ENCODE results near the gene PDZK1IP1.
"Not testable (repeated sequence)": the region's sequence is repeated elsewhere in the genome, so short reads cannot be mapped to it uniquely, and the experiment has no call there.

PDZK1IP1 gene

DNA sequence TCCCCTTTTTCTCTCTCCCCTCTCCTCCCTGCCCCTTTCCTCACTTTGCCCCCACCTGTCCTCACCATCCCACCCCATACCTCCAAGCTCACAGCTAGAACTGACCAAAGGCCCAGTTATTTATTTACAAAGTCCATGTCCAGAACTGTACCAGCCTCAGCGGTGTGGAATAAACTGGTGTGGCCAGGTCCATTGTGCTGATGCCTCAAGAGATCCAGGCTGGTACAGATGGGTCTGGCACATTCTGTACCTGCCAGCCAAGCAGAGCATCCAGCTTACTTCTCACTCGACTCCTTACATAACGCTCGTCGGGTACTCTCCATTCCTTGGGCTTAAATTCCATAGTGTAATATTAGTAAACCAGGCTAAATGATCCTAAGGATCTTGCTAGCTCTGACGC is 11.8 kb downstream of the PDZK1IP1 start:
- Histone ChIP-seq H3K9ac (ENCODE audit: low read length) (no peak overlapping the region), H3K4me1 (ENCODE audit: insufficient read depth, low read length) (peaks cover 10% of the 10 kb centered on the region), H3K27me3 (ENCODE audit: control insufficient read depth in 1 of 2, insufficient read depth in 2 of 2, low read length in 2 of 2) (peaks cover 0 to 13% of the 10 kb centered on the region in 2 donors)

DNA sequence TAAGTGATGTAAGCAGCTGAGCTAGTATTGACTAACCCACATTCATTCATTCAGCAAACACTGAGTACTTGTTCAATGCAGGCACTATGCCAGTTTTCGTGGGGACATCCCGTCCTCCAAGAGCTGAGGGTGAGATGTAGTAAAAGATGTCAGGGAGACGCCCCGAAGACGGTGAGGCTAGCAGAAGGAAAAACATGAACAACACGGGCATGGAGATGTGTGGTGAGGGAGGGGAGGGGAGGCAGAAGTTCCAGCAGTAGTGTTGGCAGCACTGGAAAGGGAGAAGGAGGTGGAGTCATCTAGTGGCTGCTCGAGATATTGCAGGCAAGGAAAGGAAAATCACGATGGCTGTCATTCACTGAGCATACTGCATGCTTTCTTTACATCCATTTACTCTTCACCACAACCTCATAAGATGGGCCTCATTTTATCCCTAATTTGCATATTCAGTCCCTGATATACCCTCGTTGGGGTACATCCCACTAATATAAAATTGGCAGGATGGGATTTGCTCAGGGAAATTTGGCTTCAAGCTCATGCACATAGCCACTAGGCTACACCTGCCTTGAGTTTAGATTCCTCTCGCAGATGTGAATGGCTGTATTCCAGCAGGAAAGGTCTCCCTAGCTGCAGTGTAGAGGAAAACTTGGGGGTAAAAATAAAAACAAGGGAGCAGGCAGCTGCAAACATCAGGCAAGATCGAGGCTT is 14.5 kb downstream of the PDZK1IP1 start:
- Histone ChIP-seq H3K4me1 (ENCODE audit: insufficient read depth, low read length) (peaks cover 10% of the 10 kb centered on the region), H3K27ac (ENCODE audit: low read depth, low read length) (no peak overlapping the region), H3K27me3 (ENCODE audit: control insufficient read depth in 1 of 2, insufficient read depth in 2 of 2, low read length in 2 of 2) (no peaks in the 10 kb centered on the region), H3K9ac (ENCODE audit: low read length) (no peak overlapping the region), H3K36me3 (ENCODE audit: insufficient read depth, low read length) (no peaks in the 10 kb centered on the region), H3K9me3 (ENCODE audit: low read length) (no peaks in the 10 kb centered on the region), H3K4me3 (ENCODE audit: low read depth in 1 of 2, low read length in 2 of 2) (no peak overlapping the region)

More for the DNA sequence above, 11.8 kb downstream of the PDZK1IP1 start:
- H3K9me3 ChIP-seq (ENCODE audit: low read length) = no peaks in the 10 kb centered on the region
- H3K27ac ChIP-seq (ENCODE audit: low read depth, low read length) = no peak overlapping the region
- H3K36me3 ChIP-seq (ENCODE audit: insufficient read depth, low read length) = no peaks in the 10 kb centered on the region
- no peak overlapping the region for H3K4me3 ChIP-seq (ENCODE audit: low read depth in 1 of 2, low read length in 2 of 2)

DNA sequence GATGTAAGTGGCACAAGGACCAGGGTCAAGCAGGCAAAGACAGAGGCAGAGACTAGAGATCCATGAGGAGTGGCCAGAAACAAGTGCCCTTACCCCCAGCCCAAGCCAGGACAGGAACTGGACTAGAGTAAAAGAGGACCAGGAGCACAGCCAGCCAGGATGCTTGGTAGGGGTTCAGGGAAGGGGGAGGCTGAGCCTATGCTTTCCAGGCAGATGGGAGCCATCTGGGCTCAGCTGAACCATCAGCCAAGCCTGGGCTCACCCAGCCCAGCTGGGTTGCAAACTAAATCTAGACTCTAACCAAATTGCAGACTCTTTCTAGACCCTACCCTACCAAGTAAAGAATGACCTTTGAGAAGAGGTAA is 15.2 kb downstream of the PDZK1IP1 start:
- H3K4me1 ChIP-seq (ENCODE audit: insufficient read depth, low read length) = peaks cover 4% of the 10 kb centered on the region

DNA sequence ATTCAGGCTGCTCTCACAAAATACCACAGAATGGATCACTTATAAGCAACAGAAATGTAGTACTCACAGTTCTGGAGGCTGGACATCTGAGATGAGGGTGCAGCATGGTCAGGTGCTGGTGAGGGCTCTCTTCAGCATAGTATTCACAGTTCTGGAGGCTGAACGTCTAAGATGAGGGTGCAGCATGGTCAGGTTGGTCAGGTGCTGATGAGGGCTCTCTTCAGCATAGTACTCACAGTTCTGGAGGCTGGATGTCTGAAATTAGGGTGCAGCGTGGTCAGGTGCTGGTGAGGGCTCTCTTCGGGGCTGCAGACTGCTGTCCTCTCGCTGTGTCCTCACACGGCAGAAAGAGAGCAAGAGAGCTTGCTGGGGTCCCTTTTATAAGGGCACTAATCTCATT is 17.1 kb downstream of the PDZK1IP1 start:
- H3K9me3 ChIP-seq (ENCODE audit: low read length) = no peaks in the 10 kb centered on the region
- H3K27ac ChIP-seq (ENCODE audit: low read depth, low read length) = no peak overlapping the region
- H3K9ac ChIP-seq (ENCODE audit: low read length) = no peak overlapping the region
- no peaks in the 10 kb centered on the region for H3K27me3 ChIP-seq (ENCODE audit: control insufficient read depth in 1 of 2, insufficient read depth in 2 of 2, low read length in 2 of 2)
- no peaks in the 10 kb centered on the region for H3K4me1 ChIP-seq (ENCODE audit: insufficient read depth, low read length)
- H3K4me3 ChIP-seq (ENCODE audit: low read depth in 1 of 2, low read length in 2 of 2) = no peak overlapping the region
- H3K36me3 ChIP-seq (ENCODE audit: insufficient read depth, low read length) = no peaks in the 10 kb centered on the region

More for the DNA sequence above, 15.2 kb downstream of the PDZK1IP1 start:
- H3K27ac ChIP-seq (ENCODE audit: low read depth, low read length) = no peak overlapping the region
- H3K9me3 ChIP-seq (ENCODE audit: low read length) = no peaks in the 10 kb centered on the region
- H3K9ac ChIP-seq (ENCODE audit: low read length) = no peak overlapping the region
- no peaks in the 10 kb centered on the region for H3K36me3 ChIP-seq (ENCODE audit: insufficient read depth, low read length)
- no peaks in the 10 kb centered on the region for H3K27me3 ChIP-seq (ENCODE audit: control insufficient read depth in 1 of 2, insufficient read depth in 2 of 2, low read length in 2 of 2)
- H3K4me3 ChIP-seq (ENCODE audit: low read depth in 1 of 2, low read length in 2 of 2) = no peak overlapping the region

DNA sequence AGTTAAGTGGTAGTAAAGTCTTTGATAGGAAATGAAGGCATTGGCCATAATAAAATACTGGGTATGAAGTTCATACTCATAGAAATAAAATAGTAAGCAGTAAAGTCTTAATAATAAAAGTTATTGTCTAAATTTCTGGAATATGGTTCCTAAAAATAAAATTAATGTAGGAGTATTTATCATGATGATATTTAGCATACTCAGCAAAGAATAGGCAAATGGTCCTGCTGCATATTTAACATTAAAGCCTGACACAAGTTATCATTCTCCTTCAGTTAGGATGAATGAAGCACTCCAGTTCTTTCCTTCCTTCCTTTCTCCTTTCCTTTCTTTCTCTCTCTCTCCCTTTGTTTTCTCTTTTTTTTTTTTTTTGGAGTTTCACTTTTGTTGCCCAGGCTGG is 25.3 kb downstream of the PDZK1IP1 start:
- H3K4me1 ChIP-seq (ENCODE audit: insufficient read depth, low read length) = no peaks in the 10 kb centered on the region
- no peak overlapping the region for H3K4me3 ChIP-seq (ENCODE audit: low read depth in 1 of 2, low read length in 2 of 2)
- no peak overlapping the region for H3K27ac ChIP-seq (ENCODE audit: low read depth, low read length)
- no peaks in the 10 kb centered on the region for H3K36me3 ChIP-seq (ENCODE audit: insufficient read depth, low read length)
- no peaks in the 10 kb centered on the region for H3K27me3 ChIP-seq (ENCODE audit: control insufficient read depth in 1 of 2, insufficient read depth in 2 of 2, low read length in 2 of 2)
- H3K9ac ChIP-seq (ENCODE audit: low read length) = no peak overlapping the region
- peaks cover 6% of the 10 kb centered on the region for H3K9me3 ChIP-seq (ENCODE audit: low read length)

- Histone ChIP-seq H3K27me3 (ENCODE audit: control insufficient read depth in 1 of 2, insufficient read depth in 2 of 2, low read length in 2 of 2) (no peaks in the 10 kb centered on the region), H3K9me3 (ENCODE audit: low read length) (peaks cover 6% of the 10 kb centered on the region), H3K9ac (ENCODE audit: low read length) (no peak overlapping the region), H3K27ac (ENCODE audit: low read depth, low read length) (no peak overlapping the region), H3K4me3 (ENCODE audit: low read depth in 1 of 2, low read length in 2 of 2) (no peak overlapping the region), H3K4me1 (ENCODE audit: insufficient read depth, low read length) (no peaks in the 10 kb centered on the region), H3K36me3 (ENCODE audit: insufficient read depth, low read length) (no peaks in the 10 kb centered on the region)
Measured at GRCh38 chr1:47161298-47162040, 28.4 kb downstream of the PDZK1IP1 start.

GRCh38 chr1:47160716-47161115 is 29.1 kb downstream of the PDZK1IP1 start:
- no peaks in the 10 kb centered on the region for H3K4me1 ChIP-seq (ENCODE audit: insufficient read depth, low read length)
- H3K36me3 ChIP-seq (ENCODE audit: insufficient read depth, low read length) = no peaks in the 10 kb centered on the region
- no peak overlapping the region for H3K27ac ChIP-seq (ENCODE audit: low read depth, low read length)
- H3K9me3 ChIP-seq (ENCODE audit: low read length) = peaks cover 6% of the 10 kb centered on the region
- no peaks in the 10 kb centered on the region for H3K27me3 ChIP-seq (ENCODE audit: control insufficient read depth in 1 of 2, insufficient read depth in 2 of 2, low read length in 2 of 2)
- no peak overlapping the region for H3K9ac ChIP-seq (ENCODE audit: low read length)
- H3K4me3 ChIP-seq (ENCODE audit: low read depth in 1 of 2, low read length in 2 of 2) = no peak overlapping the region

- H3K9me3 ChIP-seq (ENCODE audit: low read length); H3K36me3 ChIP-seq (ENCODE audit: insufficient read depth, low read length); H3K4me3 ChIP-seq (ENCODE audit: low read depth in 1 of 2, low read length in 2 of 2); H3K9ac ChIP-seq (ENCODE audit: low read length); H3K4me1 ChIP-seq (ENCODE audit: insufficient read depth, low read length); H3K27me3 ChIP-seq (ENCODE audit: control insufficient read depth in 1 of 2, insufficient read depth in 2 of 2, low read length in 2 of 2); H3K27ac ChIP-seq (ENCODE audit: low read depth, low read length): not testable (repeated sequence)
Measured at GRCh38 chr1:47157957-47158356, 31.9 kb downstream of the PDZK1IP1 start.

- H3K4me3 ChIP-seq (ENCODE audit: low read depth in 1 of 2, low read length in 2 of 2); H3K36me3 ChIP-seq (ENCODE audit: insufficient read depth, low read length); H3K4me1 ChIP-seq (ENCODE audit: insufficient read depth, low read length); H3K27ac ChIP-seq (ENCODE audit: low read depth, low read length); H3K27me3 ChIP-seq (ENCODE audit: control insufficient read depth in 1 of 2, insufficient read depth in 2 of 2, low read length in 2 of 2); H3K9me3 ChIP-seq (ENCODE audit: low read length); H3K9ac ChIP-seq (ENCODE audit: low read length): not testable (repeated sequence)
Measured at GRCh38 chr1:47156457-47156856, 33.4 kb downstream of the PDZK1IP1 start.

DNA sequence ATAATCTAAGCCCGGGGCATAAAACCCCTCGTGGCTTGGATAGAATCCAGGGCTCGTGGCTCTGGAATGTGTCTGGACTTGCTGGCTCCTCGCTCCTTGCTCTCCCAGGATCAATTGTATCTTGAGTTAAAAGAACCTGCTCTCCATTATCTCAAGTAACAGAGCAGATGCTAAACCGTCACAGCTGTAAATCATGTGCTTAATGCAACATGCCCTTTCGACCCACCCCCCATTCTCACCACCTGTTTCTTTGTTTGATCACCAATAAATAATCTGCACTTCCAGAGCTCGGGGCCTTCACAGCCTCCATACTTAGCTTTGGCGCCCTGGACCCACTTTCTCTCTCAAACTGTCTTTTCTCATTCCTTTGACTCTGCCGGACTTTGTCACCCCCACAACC is 40.7 kb downstream of the PDZK1IP1 start:
- H3K36me3 ChIP-seq (ENCODE audit: insufficient read depth, low read length); H3K4me3 ChIP-seq (ENCODE audit: low read depth in 1 of 2, low read length in 2 of 2); H3K27ac ChIP-seq (ENCODE audit: low read depth, low read length); H3K27me3 ChIP-seq (ENCODE audit: control insufficient read depth in 1 of 2, insufficient read depth in 2 of 2, low read length in 2 of 2); H3K9ac ChIP-seq (ENCODE audit: low read length); H3K9me3 ChIP-seq (ENCODE audit: low read length); H3K4me1 ChIP-seq (ENCODE audit: insufficient read depth, low read length): not testable (repeated sequence)

DNA sequence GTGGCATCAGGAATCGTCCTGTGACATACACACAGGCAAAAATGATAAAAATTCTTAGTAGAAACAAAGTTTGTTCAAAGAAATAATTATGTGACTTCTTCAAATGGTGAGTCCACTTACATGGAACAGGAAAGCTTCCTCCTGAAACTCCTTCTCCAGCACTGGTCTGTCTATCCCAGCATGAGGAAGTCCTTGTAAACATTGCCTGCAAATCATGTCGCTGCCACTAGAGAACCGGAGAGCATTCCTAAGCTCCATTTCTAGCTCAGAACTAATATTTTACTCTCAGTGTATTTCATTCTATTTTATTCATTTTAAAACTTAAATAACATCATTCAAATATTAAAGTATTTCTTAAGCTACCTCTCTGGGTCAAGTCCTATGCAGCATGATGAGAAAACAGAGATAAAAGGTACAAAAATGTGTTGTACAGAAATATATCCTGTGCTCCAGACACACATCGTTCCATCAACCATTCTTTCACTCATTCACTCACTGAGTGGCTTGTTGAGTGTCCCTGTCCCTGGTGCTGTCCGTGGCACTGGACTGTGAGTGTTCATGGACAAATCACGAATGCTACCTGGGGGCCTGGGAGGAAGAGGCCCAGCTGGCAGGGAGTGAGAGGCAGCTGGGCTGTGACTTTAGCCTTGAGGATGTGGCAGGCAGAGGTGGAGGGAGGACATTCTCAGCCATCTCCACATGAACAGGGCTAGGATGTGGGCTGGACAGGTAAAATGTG is 42.6 kb downstream of the PDZK1IP1 start:
- no peak overlapping the region for H3K27ac ChIP-seq (ENCODE audit: low read depth, low read length)
- H3K36me3 ChIP-seq (ENCODE audit: insufficient read depth, low read length) = no peaks in the 10 kb centered on the region
- H3K4me1 ChIP-seq (ENCODE audit: insufficient read depth, low read length) = no peaks in the 10 kb centered on the region
- H3K9ac ChIP-seq (ENCODE audit: low read length) = no peak overlapping the region
- no peaks in the 10 kb centered on the region for H3K9me3 ChIP-seq (ENCODE audit: low read length)
- no peaks in the 10 kb centered on the region for H3K27me3 ChIP-seq (ENCODE audit: control insufficient read depth in 1 of 2, insufficient read depth in 2 of 2, low read length in 2 of 2)
- no peak overlapping the region for H3K4me3 ChIP-seq (ENCODE audit: low read depth in 1 of 2, low read length in 2 of 2)

All from muscle layer of colon (tissue), 2 donors.